HL-60 (cell line): ENCODE data around the gene RTL10.

ENCODE experiments used
- GABPA ChIP-seq: IDR thresholded peaks from 2 replicates; pipeline ENCODE4 v1.6.1; 2012; ENCODE audit warnings: low read depth
- POLR2AphosphoS5 ChIP-seq: IDR thresholded peaks from 2 replicates; pipeline ENCODE4 v1.6.1; 2012; ENCODE audit warnings: low read depth
- TF ChIP-seq, protein P1 (sequence below): IDR thresholded peaks from one replicate; pipeline ENCODE4 v1.5.1; 2011; ENCODE audit warnings: low read length, control low read depth, inconsistent platforms; ENCODE audit not compliant: insufficient read depth

DNA sequence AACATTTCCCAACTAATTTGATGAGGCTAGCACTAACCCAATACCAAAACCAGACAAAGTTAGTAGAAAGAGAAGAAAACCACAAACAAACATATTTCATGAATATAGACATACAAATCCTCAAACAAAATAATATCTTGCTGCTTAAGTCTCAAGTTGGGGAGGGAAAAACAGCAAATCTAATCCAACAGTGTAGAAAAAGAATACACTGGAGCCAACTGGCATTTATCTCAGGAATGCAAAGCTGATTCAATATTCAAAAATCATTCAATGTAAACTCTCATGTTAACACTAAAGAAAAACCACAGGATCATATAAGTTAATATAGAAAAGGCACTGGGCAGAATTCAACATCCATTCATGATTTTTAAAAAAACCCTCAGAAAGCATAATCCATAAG lies 18.2 kb downstream of the RTL10 start:
- TF ChIP-seq, protein P1, sequence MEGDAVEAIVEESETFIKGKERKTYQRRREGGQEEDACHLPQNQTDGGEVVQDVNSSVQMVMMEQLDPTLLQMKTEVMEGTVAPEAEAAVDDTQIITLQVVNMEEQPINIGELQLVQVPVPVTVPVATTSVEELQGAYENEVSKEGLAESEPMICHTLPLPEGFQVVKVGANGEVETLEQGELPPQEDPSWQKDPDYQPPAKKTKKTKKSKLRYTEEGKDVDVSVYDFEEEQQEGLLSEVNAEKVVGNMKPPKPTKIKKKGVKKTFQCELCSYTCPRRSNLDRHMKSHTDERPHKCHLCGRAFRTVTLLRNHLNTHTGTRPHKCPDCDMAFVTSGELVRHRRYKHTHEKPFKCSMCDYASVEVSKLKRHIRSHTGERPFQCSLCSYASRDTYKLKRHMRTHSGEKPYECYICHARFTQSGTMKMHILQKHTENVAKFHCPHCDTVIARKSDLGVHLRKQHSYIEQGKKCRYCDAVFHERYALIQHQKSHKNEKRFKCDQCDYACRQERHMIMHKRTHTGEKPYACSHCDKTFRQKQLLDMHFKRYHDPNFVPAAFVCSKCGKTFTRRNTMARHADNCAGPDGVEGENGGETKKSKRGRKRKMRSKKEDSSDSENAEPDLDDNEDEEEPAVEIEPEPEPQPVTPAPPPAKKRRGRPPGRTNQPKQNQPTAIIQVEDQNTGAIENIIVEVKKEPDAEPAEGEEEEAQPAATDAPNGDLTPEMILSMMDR, result no peak
- TF ChIP-seq POLR2AphosphoS5, result no peak
- TF ChIP-seq GABPA, result no peak
